GM18517 (cell line): Measurements from ENCODE around the gene TMEM145.

Source experiments
- ATAC-seq: cut with Tn5 transposase; IDR thresholded peaks from one replicate; pipeline ENCODE4 v1.9.1; 2021; ENCODE audit warnings: mild to moderate bottlenecking, moderate library complexity; ENCODE audit not compliant: unreplicated experiment

The TMEM145 gene

DNA sequence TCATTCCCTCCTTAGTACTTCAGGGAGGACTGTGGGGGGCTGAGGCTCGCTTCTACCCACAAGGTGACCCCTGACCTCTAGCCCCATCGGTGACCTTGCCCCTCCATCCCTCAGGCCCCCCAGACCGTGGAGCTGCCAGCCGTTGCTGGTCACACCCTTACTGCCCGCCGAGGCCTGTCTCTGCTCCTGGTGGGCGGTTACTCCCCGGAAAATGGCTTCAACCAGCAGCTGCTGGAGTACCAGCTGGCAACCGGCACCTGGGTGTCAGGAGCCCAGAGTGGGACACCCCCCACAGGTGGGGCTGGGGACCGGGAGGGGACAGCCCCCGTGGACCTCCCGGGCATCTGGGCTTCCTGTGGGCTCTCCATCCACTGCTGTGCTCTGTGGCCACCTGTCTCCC lies 44.2 kb downstream of the TMEM145 start:
- no peak for ATAC-seq

DNA sequence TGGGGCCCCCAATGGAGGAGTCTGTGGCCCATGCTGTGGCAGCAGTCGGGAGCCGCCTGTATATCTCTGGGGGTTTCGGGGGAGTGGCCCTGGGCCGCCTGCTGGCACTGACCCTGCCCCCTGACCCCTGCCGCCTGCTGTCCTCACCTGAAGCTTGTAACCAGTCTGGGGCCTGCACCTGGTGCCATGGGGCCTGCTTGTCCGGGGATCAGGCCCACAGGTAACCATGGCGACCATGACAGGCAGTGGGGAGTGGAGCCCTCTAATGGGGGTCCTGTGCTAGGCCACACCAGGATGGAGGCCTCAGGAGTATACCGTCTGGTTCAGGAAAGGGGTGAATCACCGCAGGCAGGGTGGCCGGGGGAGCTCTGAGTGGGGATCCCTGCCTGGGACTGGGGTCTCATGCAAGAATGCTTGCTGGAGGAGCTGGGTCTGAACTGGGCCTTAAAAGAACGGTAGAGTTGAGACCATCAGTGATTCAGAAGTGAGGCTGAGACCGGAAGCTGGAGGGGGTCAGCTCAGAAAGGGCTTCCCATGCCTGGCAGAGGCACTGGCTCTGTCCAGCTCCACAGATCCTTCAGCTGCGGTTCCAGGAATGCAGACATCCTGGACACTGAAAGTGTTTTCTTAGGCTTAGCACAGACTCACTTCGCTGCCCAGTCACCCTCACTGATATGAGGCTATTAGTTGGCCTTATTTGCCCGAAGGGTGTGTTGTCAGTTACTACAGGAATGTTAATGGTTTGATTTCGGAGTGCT lies 47.9 kb downstream of the TMEM145 start:
- no peak for ATAC-seq

- ATAC-seq = no peak
Measured at GRCh38 chr19:42361545-42361910, 48.4 kb downstream of the TMEM145 start.

GRCh38 chr19:42362342-42362741 lies 49.2 kb downstream of the TMEM145 start:
- no peak for ATAC-seq

GRCh38 chr19:42362891-42363440 lies 49.9 kb downstream of the TMEM145 start:
- ATAC-seq = no peak

DNA sequence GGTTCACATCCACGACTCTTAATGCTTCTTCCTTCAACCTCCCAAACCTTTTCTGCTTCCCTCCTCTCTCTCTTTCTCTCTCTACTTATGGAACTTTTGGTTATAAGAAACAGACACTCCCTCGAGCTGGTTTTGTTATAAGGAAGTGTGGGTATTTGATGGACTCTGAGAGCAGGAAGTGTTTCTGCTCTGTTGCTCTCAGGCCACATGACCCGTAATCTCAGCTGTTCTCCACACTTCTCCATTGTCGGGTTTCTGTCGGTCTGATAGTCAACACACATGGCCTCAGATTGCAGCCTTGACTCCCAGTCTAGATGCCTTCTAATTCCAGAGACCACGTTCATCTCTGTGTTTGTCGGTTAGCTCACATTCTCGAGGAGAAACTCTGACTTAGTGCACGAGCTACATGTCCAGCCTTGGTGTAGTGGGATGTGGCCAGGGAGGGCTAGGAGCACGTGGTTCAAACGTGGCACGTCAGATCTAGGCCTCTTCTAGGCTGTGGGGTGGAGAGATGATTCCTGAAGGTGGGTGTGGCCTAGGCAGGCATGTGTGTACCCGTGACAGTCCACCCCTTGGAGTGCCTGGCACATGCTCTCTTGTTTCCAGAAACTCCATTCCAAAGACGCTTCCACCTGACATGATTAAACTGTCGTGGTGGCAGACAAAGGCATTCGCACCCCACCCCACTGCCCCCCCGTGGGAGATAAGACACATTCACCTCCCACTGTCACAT lies 50.7 kb downstream of the TMEM145 start:
- ATAC-seq = no peak

DNA sequence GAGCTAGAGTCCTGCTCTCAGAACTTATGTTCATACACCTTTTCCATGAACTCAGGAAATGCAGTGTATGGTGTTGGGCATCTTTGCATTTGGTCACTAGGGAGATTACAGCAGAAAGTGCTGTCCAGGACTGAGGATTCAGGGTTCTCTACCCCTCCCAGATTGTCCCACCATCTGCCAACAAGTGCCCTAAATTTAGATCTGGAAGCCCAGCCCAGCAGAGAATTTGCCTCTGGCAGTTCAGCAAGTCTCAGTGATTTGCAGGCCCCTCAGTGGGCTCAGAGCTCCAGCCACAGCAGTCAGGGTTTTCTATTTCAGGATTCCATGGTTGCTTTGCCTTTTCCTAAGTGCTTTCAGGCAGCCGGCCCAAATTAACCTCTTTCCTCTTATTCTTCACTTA lies 53.6 kb downstream of the TMEM145 start:
- ATAC-seq = no peak

- ATAC-seq = no peak
Measured at GRCh38 chr19:42367929-42368328, 54.8 kb downstream of the TMEM145 start.

DNA sequence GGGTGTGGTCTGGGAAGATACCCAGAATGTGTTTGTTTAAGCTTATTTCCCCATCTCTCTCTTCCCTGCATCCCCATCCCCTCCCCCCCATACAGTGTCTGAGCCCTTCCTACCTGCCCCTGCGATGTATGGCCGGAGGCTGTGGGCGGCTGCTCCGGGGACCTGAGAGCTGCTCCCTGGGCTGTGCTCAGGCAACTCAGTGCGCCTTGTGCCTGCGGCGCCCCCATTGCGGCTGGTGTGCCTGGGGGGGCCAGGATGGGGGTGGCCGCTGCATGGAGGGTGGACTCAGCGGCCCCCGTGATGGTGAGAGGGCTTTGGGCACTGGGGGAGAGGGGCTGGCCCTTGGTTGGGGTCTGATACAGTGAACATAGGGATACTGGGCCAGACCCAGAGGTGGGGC lies 55.3 kb downstream of the TMEM145 start:
- no peak for ATAC-seq

DNA sequence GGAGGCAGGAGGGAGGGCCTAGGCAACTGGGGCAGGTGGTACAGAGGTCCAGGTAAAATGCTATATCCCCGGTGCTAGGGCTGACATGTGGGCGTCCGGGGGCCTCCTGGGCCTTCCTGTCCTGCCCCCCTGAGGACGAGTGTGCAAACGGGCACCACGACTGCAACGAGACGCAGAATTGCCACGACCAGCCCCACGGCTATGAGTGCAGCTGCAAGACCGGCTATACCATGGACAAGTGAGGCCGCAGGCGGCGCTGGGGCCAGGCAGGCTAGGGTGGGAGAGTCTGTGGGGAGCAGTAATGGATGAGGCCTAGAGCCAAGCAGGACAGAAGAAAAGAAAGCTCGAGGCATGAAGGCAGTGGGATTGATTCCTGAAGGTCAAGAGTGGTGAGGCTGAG lies 55.7 kb downstream of the TMEM145 start:
- no peak for ATAC-seq

- no peak for ATAC-seq
Measured at GRCh38 chr19:42369433-42370067, 56.4 kb downstream of the TMEM145 start.

GRCh38 chr19:42370068-42370520 lies 57.0 kb downstream of the TMEM145 start:
- ATAC-seq = no peak

DNA sequence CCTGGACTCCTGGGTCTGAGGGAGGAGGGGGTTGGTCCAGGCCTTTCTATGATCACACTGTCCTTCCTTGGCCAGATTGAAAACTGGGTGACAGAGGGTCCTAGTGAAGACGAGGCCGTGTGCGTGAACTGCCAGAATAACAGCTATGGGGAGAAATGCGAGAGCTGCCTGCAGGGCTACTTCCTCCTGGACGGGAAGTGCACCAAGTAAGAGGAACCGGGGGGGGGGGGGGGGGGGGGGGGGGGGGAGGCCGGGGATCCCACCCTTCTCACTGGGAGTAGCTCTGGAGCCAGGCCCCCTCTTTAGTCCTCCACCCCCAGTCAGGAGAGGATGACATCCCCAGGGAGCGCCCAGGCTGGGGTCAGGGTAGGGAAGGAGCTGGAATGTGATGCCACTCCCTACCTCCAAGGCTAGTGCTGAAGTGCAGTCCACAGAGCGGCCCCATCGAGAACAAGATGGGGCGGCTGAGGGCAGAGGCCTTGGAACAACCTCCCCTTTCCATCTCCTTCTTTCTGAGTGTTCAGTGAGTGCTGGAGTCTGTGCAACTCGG lies 57.6 kb downstream of the TMEM145 start:
- ATAC-seq = no peak
